GM12801 (cell line): ENCODE data around the gene RASAL2.

Source experiments
- TF ChIP-seq, protein P1 (sequence below): IDR thresholded peaks from one replicate; pipeline ENCODE4 v1.5.1; 2011; ENCODE audit warnings: control low read depth; ENCODE audit not compliant: insufficient read length; ENCODE audit errors: extremely low read depth

RASAL2 gene

DNA sequence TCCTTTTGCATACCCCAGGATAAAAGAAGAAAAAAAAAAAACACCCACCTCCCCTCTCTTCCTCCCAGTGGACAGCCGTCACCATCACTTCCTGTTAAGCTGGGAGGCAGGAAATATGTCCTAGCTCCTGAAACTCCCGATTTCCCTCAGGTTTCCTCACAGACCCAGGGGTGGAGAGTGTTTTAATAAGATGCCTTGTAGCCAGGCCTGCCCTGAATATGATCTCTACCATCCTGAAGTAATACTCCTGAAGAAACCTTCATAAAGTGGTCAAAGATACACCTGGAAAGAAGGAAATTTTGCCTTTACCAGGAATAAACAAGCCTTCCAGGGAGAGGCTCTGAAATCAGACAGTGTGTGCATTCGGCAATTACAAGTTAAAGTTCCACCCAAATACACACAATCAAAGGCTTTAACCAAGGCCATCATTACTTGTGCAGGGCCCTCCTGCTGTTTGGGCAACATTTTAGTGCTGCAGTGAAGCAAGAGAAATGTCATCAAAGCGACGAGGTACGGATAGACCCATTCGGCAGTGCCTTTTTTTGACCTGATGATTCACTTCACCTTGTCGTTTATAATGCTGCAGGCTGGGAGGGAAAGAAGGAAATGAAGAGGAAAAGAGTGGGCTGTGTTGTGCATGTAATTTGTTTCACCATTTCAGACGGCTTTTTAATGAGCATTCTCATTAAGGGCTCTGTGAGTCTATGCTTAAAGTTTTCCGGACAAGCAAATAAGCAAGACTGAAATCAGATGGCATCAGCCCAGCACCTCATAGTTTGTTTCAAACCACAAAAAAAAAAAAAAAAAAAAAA, 41.0 kb upstream of the RASAL2 start:
- TF ChIP-seq, protein P1, sequence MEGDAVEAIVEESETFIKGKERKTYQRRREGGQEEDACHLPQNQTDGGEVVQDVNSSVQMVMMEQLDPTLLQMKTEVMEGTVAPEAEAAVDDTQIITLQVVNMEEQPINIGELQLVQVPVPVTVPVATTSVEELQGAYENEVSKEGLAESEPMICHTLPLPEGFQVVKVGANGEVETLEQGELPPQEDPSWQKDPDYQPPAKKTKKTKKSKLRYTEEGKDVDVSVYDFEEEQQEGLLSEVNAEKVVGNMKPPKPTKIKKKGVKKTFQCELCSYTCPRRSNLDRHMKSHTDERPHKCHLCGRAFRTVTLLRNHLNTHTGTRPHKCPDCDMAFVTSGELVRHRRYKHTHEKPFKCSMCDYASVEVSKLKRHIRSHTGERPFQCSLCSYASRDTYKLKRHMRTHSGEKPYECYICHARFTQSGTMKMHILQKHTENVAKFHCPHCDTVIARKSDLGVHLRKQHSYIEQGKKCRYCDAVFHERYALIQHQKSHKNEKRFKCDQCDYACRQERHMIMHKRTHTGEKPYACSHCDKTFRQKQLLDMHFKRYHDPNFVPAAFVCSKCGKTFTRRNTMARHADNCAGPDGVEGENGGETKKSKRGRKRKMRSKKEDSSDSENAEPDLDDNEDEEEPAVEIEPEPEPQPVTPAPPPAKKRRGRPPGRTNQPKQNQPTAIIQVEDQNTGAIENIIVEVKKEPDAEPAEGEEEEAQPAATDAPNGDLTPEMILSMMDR: no peak

DNA sequence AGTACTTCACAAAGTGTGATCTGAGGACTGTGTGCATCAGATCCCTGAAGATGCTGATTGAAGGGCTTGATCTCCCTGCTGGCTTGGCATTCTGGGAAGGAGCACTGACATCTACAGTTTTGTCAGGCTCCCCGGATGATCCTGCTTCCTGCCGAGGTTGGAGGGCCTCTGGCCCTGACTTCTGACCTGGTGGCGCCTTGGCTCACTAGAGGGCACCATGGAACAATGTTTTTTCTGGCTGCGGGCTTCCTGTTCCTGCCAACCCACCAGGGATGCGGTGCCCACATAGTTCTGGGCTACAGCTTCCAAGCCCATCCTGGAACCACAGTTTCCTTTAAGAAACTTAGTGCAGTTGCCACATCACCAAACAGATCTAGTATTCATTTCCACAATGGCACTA, 38.8 kb upstream of the RASAL2 start:
- TF ChIP-seq, protein P1: no peak

DNA sequence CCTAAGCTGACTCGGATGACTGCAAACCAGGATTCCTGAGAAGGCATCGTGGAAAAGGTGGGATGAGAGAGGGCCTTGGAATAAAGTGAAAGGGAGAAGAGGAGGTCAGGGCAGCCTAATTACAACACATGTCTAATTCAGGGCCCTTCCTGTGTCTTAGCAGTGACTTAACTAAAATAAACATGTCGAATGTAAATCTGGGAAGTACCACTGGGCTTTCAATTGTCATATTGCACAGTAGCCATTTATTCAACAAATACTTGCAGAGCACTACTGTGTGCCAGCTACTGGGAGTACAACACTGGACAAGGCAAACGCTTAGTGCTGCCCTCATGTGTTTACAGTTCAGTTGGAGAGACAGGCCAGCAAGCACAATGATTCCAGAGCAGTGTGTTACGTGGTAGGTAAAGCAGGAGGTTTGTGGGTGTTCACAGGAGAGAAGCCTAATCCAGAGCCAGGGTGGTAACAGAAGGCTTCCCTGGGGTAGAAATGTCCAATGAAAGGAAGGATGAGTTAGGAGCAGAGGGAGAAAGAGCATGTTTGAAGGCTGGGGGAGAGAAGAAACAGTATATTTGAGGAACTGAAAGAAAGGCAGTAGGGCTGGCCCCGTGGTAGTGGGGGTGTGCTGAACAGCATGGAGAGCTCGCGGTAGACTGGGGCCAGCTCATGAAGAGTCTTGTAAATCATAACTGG, 38.0 kb upstream of the RASAL2 start:
- TF ChIP-seq, protein P1: no peak

DNA sequence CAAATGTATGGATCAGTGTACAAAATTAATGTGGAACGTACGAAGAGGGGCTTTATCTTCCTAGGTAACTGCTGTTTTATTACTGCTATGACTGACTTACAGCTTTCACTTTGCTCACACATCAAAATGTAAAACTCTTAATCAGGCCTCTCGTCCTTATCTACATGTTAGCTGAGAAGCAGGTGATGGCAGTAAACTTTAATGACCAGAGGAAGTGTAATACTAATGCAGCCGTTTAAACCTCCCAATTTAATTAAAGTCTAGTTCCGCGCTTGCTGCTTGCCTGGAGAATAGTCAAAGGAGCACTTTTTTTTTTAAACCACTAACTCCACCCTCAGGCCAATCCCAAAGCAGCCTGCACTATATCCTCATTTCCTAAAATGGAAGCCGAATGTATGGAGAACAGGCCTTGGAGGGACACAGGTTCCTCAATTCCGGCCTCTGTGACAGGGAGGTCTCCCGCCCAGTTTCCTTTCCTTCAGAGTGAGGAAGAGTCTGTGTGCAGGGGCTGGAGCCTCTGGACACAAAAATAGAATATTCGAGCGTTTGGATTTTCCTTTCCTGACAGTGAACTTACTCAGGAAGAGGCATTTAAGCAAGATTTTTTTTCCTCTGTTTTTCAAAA, 36.7 kb upstream of the RASAL2 start:
- TF ChIP-seq, protein P1: no peak

DNA sequence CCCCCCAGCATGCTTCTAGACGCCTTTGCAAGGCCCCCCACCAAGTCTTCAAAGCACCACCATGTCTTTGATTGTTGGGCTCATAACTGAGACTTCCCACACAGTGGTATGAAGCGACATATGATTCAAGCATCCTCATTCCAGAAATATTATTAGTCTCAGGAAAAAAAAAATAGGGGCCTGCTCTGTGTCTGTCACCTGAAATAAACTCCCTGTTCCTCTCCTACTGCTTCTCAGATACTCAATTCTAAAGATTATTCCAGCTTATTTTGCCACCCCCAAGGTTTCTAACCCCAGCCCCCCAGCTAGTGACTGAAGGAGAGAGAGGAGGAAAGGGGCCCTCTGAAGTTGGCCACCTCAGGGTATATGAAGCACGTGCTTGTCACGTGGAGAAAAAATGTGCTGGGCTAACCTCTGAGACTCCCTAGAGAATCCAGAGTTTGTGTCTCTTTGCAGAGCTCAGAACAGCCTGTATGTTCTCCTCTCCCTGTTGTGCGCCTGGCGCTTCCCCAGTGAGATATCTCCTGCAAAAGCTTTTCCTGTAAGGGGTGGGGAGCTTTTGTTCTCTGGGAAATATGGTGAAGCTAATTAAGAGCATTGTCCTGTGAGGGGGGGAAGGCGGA, 35.9 kb upstream of the RASAL2 start:
- TF ChIP-seq, protein P1: no peak

DNA sequence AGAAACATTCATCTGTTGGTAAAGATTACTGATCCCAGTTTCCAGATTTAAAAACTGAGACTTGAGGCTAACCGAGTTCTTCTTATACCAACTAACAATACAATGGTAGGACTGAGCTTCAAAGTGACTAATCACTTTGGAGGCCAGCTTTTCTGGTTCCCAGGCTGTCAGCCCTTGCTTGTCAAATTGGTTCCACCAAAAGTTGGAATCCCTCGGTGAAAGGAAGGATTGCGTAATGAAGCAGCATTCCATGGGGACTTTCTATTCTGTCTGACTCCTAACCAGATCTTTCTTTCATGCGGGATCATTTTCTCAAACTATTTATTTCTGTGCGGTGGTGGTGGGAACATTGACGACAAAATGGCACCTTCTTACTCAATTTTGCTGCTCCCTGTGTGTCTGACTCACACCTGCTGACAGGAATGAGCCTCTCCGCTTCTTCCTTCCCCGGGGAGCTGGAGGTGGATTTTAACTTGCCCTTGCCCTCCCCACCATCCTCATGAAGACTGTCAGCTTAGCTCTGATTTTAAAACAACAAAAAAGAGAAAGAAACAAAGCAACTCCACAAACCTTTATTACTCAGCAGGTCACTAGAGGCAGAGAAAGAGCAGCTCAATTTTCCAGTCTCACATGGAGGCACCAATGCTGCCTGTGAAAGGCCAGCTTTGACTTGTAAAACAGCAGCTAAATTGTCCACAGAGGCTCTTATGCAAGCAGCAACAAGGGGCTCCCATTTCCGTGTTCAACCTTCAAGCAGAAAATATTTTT, 32.9 kb upstream of the RASAL2 start:
- TF ChIP-seq, protein P1: no peak
